Esophagus muscularis mucosa (tissue), 4 donors: ENCODE results near the gene FREM2. TPM values are rescaled to one million over a fixed set of nuclear protein-coding genes. Genes with fewer than 3 reads are reported as not detected.

Source experiments
- DNase-seq: peaks from one replicate; pipeline ENCODE4 v3.0.0-alpha.2; 2017; ENCODE audit errors: extremely low spot score
- H3K27ac ChIP-seq, 4 donors: fragments of 200-600 bp; sonication (generic); replicated peaks in 1 of 4; 1 replicate in 3 of 4; 2 replicates in 1 of 4; pipeline ENCODE4 v1.5.1; 2016 to 2019; ENCODE audit warnings: mild to moderate bottlenecking in 1 of 4
- H3K27me3 ChIP-seq, 4 donors: fragments of 200-600 bp; sonication (generic); one replicate each; pipeline versions ENCODE4 v1.5.1 to v1.6.0; 2016 to 2019
- H3K36me3 ChIP-seq, 4 donors: fragments of 200-600 bp; sonication (generic); one replicate each; pipeline ENCODE4 v1.5.1; 2016 to 2019
- H3K4me1 ChIP-seq, 4 donors: fragments of 200-600 bp; sonication (generic); one replicate each; pipeline ENCODE4 v1.5.1; 2016 to 2019
- H3K4me3 ChIP-seq, 4 donors: fragments of 200-600 bp; sonication (generic); 1 replicate in 2 of 4; 2 replicates in 2 of 4; pipeline ENCODE4 v1.5.1; 2016 to 2019; ENCODE audit warnings: mild to moderate bottlenecking in 4 of 4, moderate library complexity in 1 of 4
- H3K9me3 ChIP-seq, 4 donors: fragments of 200-600 bp; sonication (generic); 1 replicate in 3 of 4; 2 replicates in 1 of 4; pipeline ENCODE4 v1.5.1; 2016 to 2019
- EP300 ChIP-seq: sonication (generic); formaldehyde crosslinking; IDR thresholded peaks from one replicate; pipeline ENCODE4 v1.6.1; 2017; ENCODE audit warnings: antibody characterized with exemption
- POLR2A ChIP-seq: fragments of 450-650 bp; IDR thresholded peaks from one replicate; pipeline ENCODE4 v1.6.1; 2017; ENCODE audit warnings: antibody characterized with exemption, moderate library complexity, mild to moderate bottlenecking, low read depth
- POLR2AphosphoS5 ChIP-seq, 2 donors: sonication (generic); formaldehyde crosslinking; IDR thresholded peaks; one replicate each; pipeline ENCODE4 v1.6.1; 2017; ENCODE audit warnings: antibody characterized with exemption in 2 of 2
- WGBS: methylation state at CpG from one replicate; pipeline ENCODE4 v1.1.5; 2018; 5-methylcytosine and 5-hydroxymethylcytosine counted together
- intact Hi-C: fragments of 100-400 bp; cut with DNase I; formaldehyde crosslinking; loops from one replicate; pipeline ENCODE4 v1.15.1; 2023
- total RNA-seq, 4 donors: library from RNA; depleted of rRNA; stranded (reverse); fragments of >200 nt; gene quantifications; one replicate each; pipeline versions ENCODE4 v1.1.0 to v1.2.1, GENCODE V29; 2016
- TF ChIP-seq, protein P1 (sequence below), 3 experiments: fragments of 200-600 bp in 2 of 3; fragments of 450-650 bp in 1 of 3; sonication (generic) in 2 of 3; IDR thresholded peaks; one replicate each; pipeline ENCODE4 v1.5.1; 2017 to 2019; ENCODE audit warnings: antibody characterized with exemption in 3 of 3, mild to moderate bottlenecking in 2 of 3, moderate library complexity in 1 of 3

FREM2 gene
- total RNA-seq, 4 donors from 2014 or later: 0.13 to 0.34 (median 0.33) TPM; not detected in 1

- WGBS: 88% methylated on average over 2 of the region's 2 CpGs
- TF ChIP-seq POLR2AphosphoS5 (IDR thresholded peaks at IDR 0.05) (no peak), EP300 (no peak), POLR2A (no peak)
- TF ChIP-seq, protein P1, sequence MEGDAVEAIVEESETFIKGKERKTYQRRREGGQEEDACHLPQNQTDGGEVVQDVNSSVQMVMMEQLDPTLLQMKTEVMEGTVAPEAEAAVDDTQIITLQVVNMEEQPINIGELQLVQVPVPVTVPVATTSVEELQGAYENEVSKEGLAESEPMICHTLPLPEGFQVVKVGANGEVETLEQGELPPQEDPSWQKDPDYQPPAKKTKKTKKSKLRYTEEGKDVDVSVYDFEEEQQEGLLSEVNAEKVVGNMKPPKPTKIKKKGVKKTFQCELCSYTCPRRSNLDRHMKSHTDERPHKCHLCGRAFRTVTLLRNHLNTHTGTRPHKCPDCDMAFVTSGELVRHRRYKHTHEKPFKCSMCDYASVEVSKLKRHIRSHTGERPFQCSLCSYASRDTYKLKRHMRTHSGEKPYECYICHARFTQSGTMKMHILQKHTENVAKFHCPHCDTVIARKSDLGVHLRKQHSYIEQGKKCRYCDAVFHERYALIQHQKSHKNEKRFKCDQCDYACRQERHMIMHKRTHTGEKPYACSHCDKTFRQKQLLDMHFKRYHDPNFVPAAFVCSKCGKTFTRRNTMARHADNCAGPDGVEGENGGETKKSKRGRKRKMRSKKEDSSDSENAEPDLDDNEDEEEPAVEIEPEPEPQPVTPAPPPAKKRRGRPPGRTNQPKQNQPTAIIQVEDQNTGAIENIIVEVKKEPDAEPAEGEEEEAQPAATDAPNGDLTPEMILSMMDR (IDR thresholded peaks at IDR 0.05): no peak
- intact Hi-C loops: no loop called here
These were observed 3.4 kb downstream of the FREM2 start for GRCh38 chr13:38690231-38690630.

DNA sequence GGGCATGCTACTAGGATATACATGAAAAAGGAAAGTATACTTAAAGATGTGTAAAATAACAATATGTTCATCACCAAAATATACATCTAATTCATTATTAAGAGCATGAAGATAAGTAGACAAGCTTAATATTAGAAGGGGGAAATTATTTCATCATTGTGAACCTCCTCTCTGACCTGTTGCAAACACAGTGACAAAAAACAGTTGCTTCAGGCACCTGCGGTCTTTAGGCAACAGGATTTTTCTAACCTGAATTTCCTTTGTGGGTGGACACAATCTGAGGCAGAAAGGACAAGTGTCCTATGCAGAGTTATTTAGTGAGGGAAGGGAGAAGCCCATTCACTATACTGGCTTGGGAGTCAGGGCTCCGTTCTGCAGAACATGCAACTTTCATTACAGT, 6.3 kb downstream of the FREM2 start:
- H3K4me1 ChIP-seq: peaks cover 0 to under 1% (median 0%) of the 10 kb centered on the region in 4 donors
- no peaks in the 10 kb centered on the region for H3K9me3 ChIP-seq
- peaks cover 0 to 7% (median under 1%) of the 10 kb centered on the region in 4 donors for H3K27me3 ChIP-seq
- intact Hi-C loops: no loop called here
- H3K27ac ChIP-seq: no peak overlapping the region
- H3K36me3 ChIP-seq: no peaks in the 10 kb centered on the region
- TF ChIP-seq, protein P1 (IDR thresholded peaks at IDR 0.05): no peak
- no peak for TF ChIP-seq POLR2A
- TF ChIP-seq POLR2AphosphoS5 (IDR thresholded peaks at IDR 0.05): no peak
- no peak for TF ChIP-seq EP300
- no peak overlapping the region for H3K4me3 ChIP-seq
- WGBS: 67% methylated on average over 2 of the region's 2 CpGs
- no peak for DNase-seq

More at GRCh38 chr13:38690231-38690630, 3.4 kb downstream of the FREM2 start:
- Histone ChIP-seq H3K36me3 (no peaks in the 10 kb centered on the region), H3K27ac (no peak overlapping the region), H3K4me3 (no peak overlapping the region), H3K4me1 (peaks cover 5 to 28% (median 23%) of the 10 kb centered on the region in 4 donors), H3K9me3 (no peaks in the 10 kb centered on the region), H3K27me3 (peaks cover 0 to 37% (median 10%) of the 10 kb centered on the region in 4 donors)
- DNase-seq: no peak

DNA sequence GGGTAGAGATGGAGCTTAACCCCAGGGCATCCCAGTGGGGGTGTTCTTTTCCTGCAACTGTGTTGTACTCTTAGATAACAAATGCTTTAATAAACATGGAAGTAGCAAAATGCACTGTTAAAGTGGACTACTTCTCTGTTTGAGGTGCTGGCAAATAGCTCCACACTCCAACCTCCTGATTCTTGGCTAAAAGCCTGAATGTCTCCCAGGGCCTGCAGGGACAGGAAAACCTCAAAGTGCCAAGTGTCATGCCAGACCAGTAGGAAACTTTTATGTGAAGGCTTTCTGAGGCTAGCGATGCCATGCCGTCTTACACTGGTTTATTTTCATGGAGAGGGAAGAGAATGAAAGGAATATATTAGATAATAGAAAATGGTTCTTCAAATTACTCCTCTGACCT, 6.8 kb downstream of the FREM2 start:
- Histone ChIP-seq H3K36me3 (no peaks in the 10 kb centered on the region), H3K9me3 (no peaks in the 10 kb centered on the region), H3K27ac (no peak overlapping the region), H3K27me3 (peaks cover 0 to 2% (median 0%) of the 10 kb centered on the region in 4 donors), H3K4me3 (no peak overlapping the region), H3K4me1 (no peaks in the 10 kb centered on the region)
- intact Hi-C loops: no loop called here
- no peak for TF ChIP-seq EP300
- no peak for TF ChIP-seq POLR2AphosphoS5 (IDR thresholded peaks at IDR 0.05)
- TF ChIP-seq, protein P1 (IDR thresholded peaks at IDR 0.05): no peak
- no peak for TF ChIP-seq POLR2A
- 59% methylated on average over 2 of the region's 2 CpGs for WGBS
- no peak for DNase-seq

- WGBS: 87% methylated on average over 1 of the region's 1 CpG
- no peak for DNase-seq
- no peaks in the 10 kb centered on the region for H3K9me3 ChIP-seq
- TF ChIP-seq POLR2AphosphoS5 (IDR thresholded peaks at IDR 0.05) (no peak), EP300 (no peak), POLR2A (no peak)
- TF ChIP-seq, protein P1 (IDR thresholded peaks at IDR 0.05): no peak
- no peaks in the 10 kb centered on the region for H3K36me3 ChIP-seq
- intact Hi-C loops: no loop called here
- no peak overlapping the region for H3K4me3 ChIP-seq
- H3K4me1 ChIP-seq: no peaks in the 10 kb centered on the region
- no peaks in the 10 kb centered on the region for H3K27me3 ChIP-seq
- no peak overlapping the region for H3K27ac ChIP-seq
These were observed 10.3 kb downstream of the FREM2 start for GRCh38 chr13:38697197-38697596.
